Endothelial cell of umbilical vein (primary cell): ENCODE data around the gene CAMK2D. TPM values are rescaled to one million over a fixed set of nuclear protein-coding genes. Genes with fewer than 3 reads are reported as not detected.

ENCODE experiments used
- BruUV-seq: library from RNA; stranded (reverse); fragments of 400-500 nt; replicated peaks from 2 replicates; lab custom pipeline; 2021; lab: Mats Ljungman, UMichigan
- CTCF ChIA-PET: fragments of 300-600, 350-600 bp; sonication (Branson Sonifier 250); formaldehyde crosslinking; loops from one replicate; lab custom pipeline; 2021; ENCODE audit warnings: antibody characterized with exemption, inconsistent platforms; lab: Charles Lee
- POLR2A ChIA-PET: fragments of 300-600, 350-600 bp; sonication (Branson Sonifier 250); formaldehyde crosslinking; loops from one replicate; lab custom pipeline; 2021; ENCODE audit warnings: antibody characterized with exemption, inconsistent platforms; lab: Charles Lee
- DNase-seq: peaks from one replicate; pipeline ENCODE4 v3.0.0-alpha.2; 2011; ENCODE audit warnings: low read depth, low spot score
- FAIRE-seq: peaks from 2 replicates; lab custom pipeline; 2011; peaks lifted over from hg19 to GRCh38; lab: Jason Lieb, UNC
- H2AFZ ChIP-seq: 2 replicates; pipeline ENCODE4 v1.6.0; 2012; ENCODE audit warnings: low read depth, low read length, control low read depth, inconsistent platforms
- H3K27ac ChIP-seq: 2 replicates; pipeline ENCODE4 v1.5.1; 2011; ENCODE audit warnings: low read depth, mild to moderate bottlenecking, control low read depth, low read length, moderate library complexity; ENCODE audit not compliant: insufficient read depth
- H3K27me3 ChIP-seq, 2 experiments: 2 replicates each; pipeline versions ENCODE4 v1.6.0 to v1.6.1; 2011; ENCODE audit warnings: low read length in 2 of 2, mixed read lengths in 1 of 2; ENCODE audit not compliant: control insufficient read depth in 2 of 2, insufficient read depth in 2 of 2
- H3K36me3 ChIP-seq, 2 experiments: 2 replicates in 1 of 2; 3 replicates in 1 of 2; pipeline ENCODE4 v1.5.1; 2011; ENCODE audit warnings: low read length in 2 of 2, mild to moderate bottlenecking in 1 of 2, moderate library complexity in 1 of 2; ENCODE audit not compliant: control insufficient read depth in 2 of 2, insufficient read depth in 2 of 2; ENCODE audit errors: extremely low read depth in 1 of 2
- H3K4me1 ChIP-seq: 3 replicates; pipeline ENCODE4 v1.5.1; 2011; ENCODE audit warnings: mild to moderate bottlenecking, low read length; ENCODE audit not compliant: control insufficient read depth, insufficient read depth; ENCODE audit errors: extremely low read depth
- H3K4me2 ChIP-seq: 2 replicates; pipeline ENCODE4 v1.6.1; 2011; ENCODE audit warnings: low read length, control low read depth, mixed read lengths; ENCODE audit not compliant: insufficient read depth
- H3K4me3 ChIP-seq, 3 experiments: fragments of 200-600 bp in 1 of 3; sonication (generic), shearing (Covaris generic) in 1 of 3; replicated peaks in 1 of 3; 2 replicates each; pipeline ENCODE4 v1.5.1; 2011 to 2016; ENCODE audit warnings: control low read depth in 3 of 3, low read length in 3 of 3, mild to moderate bottlenecking in 2 of 3, inconsistent platforms in 1 of 3, low read depth in 1 of 3, moderate library complexity in 1 of 3; ENCODE audit not compliant: insufficient read depth in 1 of 3
- H3K79me2 ChIP-seq: 2 replicates; pipeline ENCODE4 v1.6.0; 2012; ENCODE audit warnings: low read length, inconsistent platforms; ENCODE audit not compliant: control insufficient read depth, insufficient read depth
- H3K9ac ChIP-seq: replicated peaks from 2 replicates; pipeline ENCODE3; 2011; ENCODE audit warnings: low read length, control low read depth; ENCODE audit not compliant: insufficient read depth; ENCODE audit errors: extremely low read depth
- H3K9me1 ChIP-seq: replicated peaks from 3 replicates; pipeline ENCODE4 v1.6.0; 2011; ENCODE audit warnings: mild to moderate bottlenecking, low read length; ENCODE audit not compliant: control insufficient read depth, insufficient read depth; ENCODE audit errors: extremely low read depth
- H3K9me3 ChIP-seq: replicated peaks from 2 replicates; pipeline ENCODE4 v1.5.1; 2012; ENCODE audit warnings: low read length, inconsistent platforms; ENCODE audit not compliant: control insufficient read depth, insufficient read depth
- H4K20me1 ChIP-seq: replicated peaks from 2 replicates; pipeline ENCODE3; 2011; ENCODE audit warnings: mild to moderate bottlenecking, low read length; ENCODE audit not compliant: control insufficient read depth, insufficient read depth; ENCODE audit errors: extremely low read depth
- CTCF ChIP-seq, 2 donors: IDR thresholded peaks; 1 replicate in 1 of 2; 2 replicates in 1 of 2; pipeline ENCODE4 v1.5.1; 2011; ENCODE audit warnings: low read length in 2 of 2, mild to moderate bottlenecking in 2 of 2, moderate library complexity in 2 of 2, control low read depth in 1 of 2, inconsistent platforms in 1 of 2, low read depth in 1 of 2; ENCODE audit not compliant: insufficient read depth in 1 of 2; ENCODE audit errors: extremely low read depth in 1 of 2
- EZH2 ChIP-seq: IDR thresholded peaks from 2 replicates; pipeline ENCODE4 v1.6.1; 2012; ENCODE audit warnings: borderline replicate concordance, low read depth, mild to moderate bottlenecking, moderate library complexity, low read length, inconsistent platforms; ENCODE audit not compliant: severe bottlenecking
- FOS ChIP-seq: IDR thresholded peaks from 2 replicates; pipeline ENCODE4 v1.6.1; 2011; ENCODE audit warnings: mild to moderate bottlenecking, low read length, moderate library complexity, borderline replicate concordance; ENCODE audit not compliant: insufficient read depth
- GATA2 ChIP-seq: IDR thresholded peaks from 2 replicates; pipeline ENCODE4 v1.7.0; 2011; ENCODE audit warnings: low read depth, mild to moderate bottlenecking, moderate library complexity, mixed read lengths, low read length; ENCODE audit not compliant: insufficient read length, insufficient read depth
- MAX ChIP-seq: IDR thresholded peaks from 2 replicates; pipeline ENCODE4 v1.6.1; 2011; ENCODE audit not compliant: insufficient read depth, insufficient read length
- POLR2A ChIP-seq: IDR thresholded peaks from 2 replicates; pipeline ENCODE4 v1.6.1; 2012; ENCODE audit warnings: low read depth, mild to moderate bottlenecking, control low read depth, low read length
- POLR2AphosphoS5 ChIP-seq: IDR thresholded peaks from 2 replicates; pipeline ENCODE4 v1.6.1; 2012; ENCODE audit warnings: low read depth, mild to moderate bottlenecking, control low read depth, low read length, moderate library complexity; ENCODE audit not compliant: insufficient read depth
- dilution Hi-C: fragments of 300-500 bp; cut with MboI; formaldehyde crosslinking; loops from one replicate; pipeline ENCODE4 v1.15.0; 2019; ENCODE audit warnings: low sequenced_read_pairs; ENCODE audit not compliant: extremely low pct_ligation_motif_present
- intact Hi-C: fragments of 100-400 bp; cut with micrococcal nuclease; formaldehyde crosslinking; loops from one replicate; pipeline ENCODE4 v1.10.0; 2022
- polyA plus RNA-seq, 4 experiments: library from polyadenylated mRNA; depleted of rRNA in 3 of 4; stranded (reverse) in 3 of 4; unstranded in 1 of 4; fragments of >200 nt; gene quantifications; 2 replicates each; pipeline versions ENCODE4 v1.2.1 to v1.2.3, GENCODE V29; 2011 to 2012; ENCODE audit warnings: missing spikeins in 1 of 4
- total RNA-seq: library from RNA; stranded (reverse); gene quantifications from 2 replicates; pipeline ENCODE4 v1.2.3, GENCODE V29; 2021

The CAMK2D gene
- total and polyA plus RNA-seq, 2 donors (not counting 3 experiments of a cell fraction or from before 2014, with no cell fraction given): 10.4 to 30.7 TPM

GRCh38 chr4:113673450-113673849 is 88.1 kb downstream of the CAMK2D start:
- dilution Hi-C loops: no loop called here
- no peak for DNase-seq
- no peaks in the 10 kb centered on the region for H3K27me3 ChIP-seq
- H3K9me3 ChIP-seq: no peaks in the 10 kb centered on the region
- no peak overlapping the region for H3K4me2 ChIP-seq
- H3K36me3 ChIP-seq: no peaks in the 10 kb centered on the region
- no peak overlapping the region for H2AFZ ChIP-seq
- no peak overlapping the region for H3K4me3 ChIP-seq
- no peaks in the 10 kb centered on the region for H3K4me1 ChIP-seq
- H4K20me1 ChIP-seq: no peaks in the 10 kb centered on the region
- no peaks in the 10 kb centered on the region for H3K79me2 ChIP-seq
- no peaks in the 10 kb centered on the region for H3K9me1 ChIP-seq
- H3K27ac ChIP-seq: no peak overlapping the region
- CTCF ChIA-PET: interaction anchor here (1.4 kb wide), 1 partner anchor 17 kb away, joined by 5 read pairs; no protein-coding TSS in a partner anchor
- POLR2A ChIA-PET: no interaction called here
- TF ChIP-seq GATA2 (no peak), MAX (no peak), POLR2A (no peak), POLR2AphosphoS5 (no peak), FOS (no peak), EZH2 (no peak)
- intact Hi-C loops: no loop called here
- no peak for FAIRE-seq
- no TSS peak for BruUV-seq
- no peak overlapping the region for H3K9ac ChIP-seq

GRCh38 chr4:113666386-113667114 is 95.0 kb downstream of the CAMK2D start:
- TF ChIP-seq CTCF (IDR thresholded peaks at IDR 0.05; ENCODE audit: extremely low read depth in 1 of 2, insufficient read depth in 1 of 2, low read depth in 1 of 2, low read length in 2 of 2) (no peak), FOS (no peak), GATA2 (no peak), POLR2AphosphoS5 (no peak)
- H3K4me1 ChIP-seq: no peaks in the 10 kb centered on the region
- H3K27me3 ChIP-seq: no peaks in the 10 kb centered on the region
- no TSS peak for BruUV-seq
- intact Hi-C loops (no loop called here), dilution Hi-C loops (no loop called here)
- ChIA-PET CTCF (interaction anchor here (1.2 kb wide), 1 partner anchor 272 kb away, joined by 3 read pairs; no protein-coding TSS in a partner anchor), POLR2A (no interaction called here)
- no peaks in the 10 kb centered on the region for H4K20me1 ChIP-seq
- H3K9me1 ChIP-seq: no peaks in the 10 kb centered on the region
- no peak overlapping the region for H2AFZ ChIP-seq
- H3K79me2 ChIP-seq: no peaks in the 10 kb centered on the region
- DNase-seq (no peak), FAIRE-seq (no peak)
- no peaks in the 10 kb centered on the region for H3K36me3 ChIP-seq
- no peak overlapping the region for H3K9ac ChIP-seq
- H3K4me3 ChIP-seq: no peak overlapping the region
- H3K9me3 ChIP-seq: no peaks in the 10 kb centered on the region
- H3K27ac ChIP-seq: no peak overlapping the region
- no peak overlapping the region for H3K4me2 ChIP-seq
